HUES6 (cell line): ENCODE results near the gene BRF1.

ENCODE experiments used
- H3K27ac ChIP-seq: 2 replicates; pipeline ENCODE4 v1.7.0; 2013; ENCODE audit warnings: low read depth, mild to moderate bottlenecking, low read length, inconsistent platforms
- H3K27me3 ChIP-seq: 2 replicates; pipeline ENCODE4 v1.6.1; 2013; ENCODE audit warnings: low read length; ENCODE audit not compliant: control insufficient read depth, insufficient read depth
- H3K36me3 ChIP-seq: 2 replicates; pipeline ENCODE4 v1.6.1; 2013; ENCODE audit warnings: low read length; ENCODE audit not compliant: control insufficient read depth, insufficient read depth
- H3K4me1 ChIP-seq: 2 replicates; pipeline ENCODE4 v1.6.1; 2013; ENCODE audit warnings: low read length; ENCODE audit not compliant: control insufficient read depth, insufficient read depth
- H3K4me3 ChIP-seq: 2 replicates; pipeline ENCODE4 v1.5.1; 2013; ENCODE audit warnings: low read depth, low read length
- H3K9ac ChIP-seq: one replicate; pipeline ENCODE4 v1.6.1; 2013; ENCODE audit warnings: mild to moderate bottlenecking, low read length
- H3K9me3 ChIP-seq: 2 replicates; pipeline ENCODE4 v1.6.1; 2013; ENCODE audit warnings: low read depth, low read length; ENCODE audit not compliant: control insufficient read depth, insufficient read depth

BRF1 gene

DNA sequence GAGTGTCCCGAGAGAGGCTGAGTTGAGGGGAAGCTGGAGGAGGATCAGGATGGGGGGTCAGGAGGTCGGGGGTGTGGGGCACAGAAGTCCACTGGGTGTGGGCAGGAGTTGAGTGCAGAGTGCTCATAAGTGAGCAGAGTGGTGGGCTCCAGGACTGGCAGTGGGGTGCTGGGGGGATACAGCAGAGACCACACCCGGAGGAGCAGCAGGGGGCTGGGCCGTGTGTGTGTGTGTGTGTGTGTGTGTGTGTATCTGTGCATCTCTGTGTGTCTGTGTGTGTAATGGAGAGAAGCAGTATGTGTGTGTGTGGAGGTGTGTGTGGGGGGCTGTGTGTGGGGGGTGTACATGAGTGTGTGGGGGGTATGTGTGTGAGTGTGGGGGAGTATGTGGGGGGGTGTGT, 114.8 kb downstream of the BRF1 start:
- peaks cover 32% of the 10 kb centered on the region for H3K27me3 ChIP-seq
- H3K9ac ChIP-seq = no peak overlapping the region
- H3K9me3 ChIP-seq = peaks cover 13% of the 10 kb centered on the region
- H3K4me1 ChIP-seq = no peaks in the 10 kb centered on the region
- no peak overlapping the region for H3K4me3 ChIP-seq
- H3K27ac ChIP-seq = no peak overlapping the region
- no peaks in the 10 kb centered on the region for H3K36me3 ChIP-seq

DNA sequence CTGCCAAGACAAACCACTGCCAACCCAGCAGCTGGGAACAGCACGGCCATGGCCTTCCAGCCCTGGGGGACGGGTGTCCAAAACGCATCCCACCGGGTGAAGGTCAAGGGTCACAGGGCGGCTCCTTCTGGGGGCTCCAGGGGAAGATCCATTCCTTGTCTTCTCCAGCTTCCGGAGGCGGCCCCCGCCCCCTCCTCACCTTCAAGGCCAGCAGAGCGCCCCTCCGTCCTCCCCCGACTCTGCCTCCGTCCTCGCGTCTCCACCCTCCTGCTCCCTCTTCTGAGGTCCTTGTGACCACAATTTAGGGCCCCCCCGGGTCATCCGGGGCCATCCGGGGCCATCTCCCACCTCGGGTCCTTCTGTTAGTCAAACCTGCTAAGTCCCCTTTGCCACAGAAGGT, 115.8 kb downstream of the BRF1 start:
- Histone ChIP-seq H3K9me3 (peaks cover 13% of the 10 kb centered on the region), H3K9ac (no peak overlapping the region), H3K27me3 (peaks cover 38% of the 10 kb centered on the region), H3K4me1 (0 out of 2 replicates have a peak, but pooled peaks cover 3% of the 10 kb centered on the region), H3K27ac (no peak overlapping the region), H3K36me3 (no peaks in the 10 kb centered on the region), H3K4me3 (no peak overlapping the region)

DNA sequence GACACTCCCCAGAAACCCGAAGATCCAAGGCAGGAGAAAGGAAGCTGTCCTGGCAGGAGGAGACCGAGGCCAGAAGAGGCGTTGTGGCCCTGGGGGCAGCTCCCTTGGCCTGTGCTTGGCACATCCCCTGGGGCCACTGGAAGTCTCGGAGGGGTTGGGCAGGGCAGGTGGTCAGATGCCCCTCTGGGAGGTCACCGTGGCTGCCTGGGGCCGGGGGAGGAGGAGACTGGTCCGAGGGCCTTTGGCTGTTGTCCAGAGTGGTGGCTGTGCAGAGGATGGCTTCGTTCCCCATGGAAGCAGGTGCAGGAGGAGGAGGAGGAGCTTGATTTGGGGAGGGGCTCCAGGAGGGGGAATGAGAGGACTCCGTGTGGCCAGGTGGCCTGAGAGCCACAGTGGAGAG, 116.3 kb downstream of the BRF1 start:
- Histone ChIP-seq H3K4me3 (no peak overlapping the region), H3K36me3 (no peaks in the 10 kb centered on the region), H3K9ac (no peak overlapping the region), H3K9me3 (peaks cover 13% of the 10 kb centered on the region), H3K27ac (no peak overlapping the region), H3K27me3 (peaks cover 43% of the 10 kb centered on the region), H3K4me1 (0 out of 2 replicates have a peak, but pooled peaks cover 3% of the 10 kb centered on the region)

DNA sequence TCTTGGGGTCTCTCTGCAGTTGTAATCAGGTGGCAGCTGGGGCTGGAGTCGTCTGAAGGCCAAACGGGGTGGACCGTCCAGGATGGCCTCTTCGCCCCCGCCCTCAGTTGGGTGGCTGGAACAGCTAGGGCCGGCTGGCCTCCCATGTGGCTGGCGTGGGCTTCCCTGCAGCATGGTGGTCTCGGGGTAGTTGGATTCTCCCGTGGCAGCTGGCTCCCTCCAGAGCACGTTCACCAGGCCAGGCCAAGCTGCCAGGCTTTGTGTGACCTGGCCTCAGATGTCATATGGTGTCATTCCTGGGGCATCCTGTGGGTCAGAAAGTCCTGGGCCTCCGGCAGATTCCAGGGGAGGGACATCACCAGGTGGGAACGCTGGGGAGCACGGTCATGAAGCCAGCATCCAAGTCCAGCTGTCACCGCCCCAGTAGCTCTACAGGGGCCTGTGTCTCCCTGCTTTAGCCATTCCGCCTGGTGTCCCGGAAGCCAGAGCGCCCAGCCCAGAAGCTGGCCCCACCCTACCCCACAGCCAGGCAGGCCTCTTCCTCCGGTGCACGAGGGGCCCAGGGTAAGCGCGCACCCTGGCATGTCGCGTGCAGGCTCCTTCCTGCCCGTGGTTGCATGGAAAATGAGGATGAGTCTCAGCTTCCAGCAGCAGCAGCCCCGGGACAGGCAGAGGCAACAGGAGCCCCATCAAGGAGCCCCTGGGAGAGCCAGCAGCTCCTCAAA, 118.3 kb downstream of the BRF1 start:
- H3K9ac ChIP-seq = no peak overlapping the region
- H3K36me3 ChIP-seq = no peaks in the 10 kb centered on the region
- H3K27ac ChIP-seq = no peak overlapping the region
- H3K9me3 ChIP-seq = 0 out of 2 replicates have a peak, but pooled peaks cover under 1% of the 10 kb centered on the region
- no peak overlapping the region for H3K4me3 ChIP-seq
- H3K4me1 ChIP-seq = 0 out of 2 replicates have a peak, but pooled peaks cover 3% of the 10 kb centered on the region
- H3K27me3 ChIP-seq = peaks cover 44% of the 10 kb centered on the region

DNA sequence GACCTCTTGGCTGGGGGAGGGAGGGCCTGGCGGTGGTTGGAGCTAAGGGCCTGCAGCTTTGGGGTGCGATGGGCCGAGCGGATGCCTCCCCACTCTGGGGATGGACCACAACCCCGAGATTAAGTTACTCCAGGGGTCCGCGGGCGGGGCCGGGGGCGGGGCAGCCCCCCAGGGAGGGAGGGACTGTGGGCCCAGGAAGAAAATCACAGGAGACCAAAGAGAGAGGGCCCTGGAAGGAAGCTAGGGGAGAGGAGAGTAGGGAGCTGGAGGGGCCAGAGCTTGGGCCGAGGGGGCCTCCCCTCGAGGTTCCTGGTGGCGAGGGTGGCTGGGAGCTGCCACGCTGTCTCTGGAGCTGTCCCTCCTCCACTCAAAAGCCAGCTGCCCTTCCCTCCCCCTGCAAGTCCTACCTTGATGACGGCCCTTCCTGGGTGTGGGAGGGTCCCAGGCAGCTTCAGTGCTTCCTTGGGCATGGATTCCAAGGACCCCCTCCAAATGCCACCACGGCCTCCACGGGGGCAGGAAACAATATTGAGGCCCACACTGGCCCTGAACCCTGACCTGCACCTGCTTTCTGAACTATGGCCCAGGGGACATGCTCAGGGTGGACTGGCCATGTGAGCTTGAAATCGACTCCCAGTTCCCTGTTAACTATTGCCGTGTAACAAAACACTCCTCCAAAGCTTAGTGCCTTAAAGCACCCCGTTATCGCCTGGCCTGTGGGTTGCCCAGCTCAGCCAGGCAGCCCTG, 119.1 kb downstream of the BRF1 start:
- Histone ChIP-seq H3K9ac (no peak overlapping the region), H3K9me3 (no peaks in the 10 kb centered on the region), H3K27ac (no peak overlapping the region), H3K4me1 (0 out of 2 replicates have a peak, but pooled peaks cover 3% of the 10 kb centered on the region), H3K4me3 (peak overlapping the region; percentile 50), H3K36me3 (no peaks in the 10 kb centered on the region), H3K27me3 (peaks cover 44% of the 10 kb centered on the region)

DNA sequence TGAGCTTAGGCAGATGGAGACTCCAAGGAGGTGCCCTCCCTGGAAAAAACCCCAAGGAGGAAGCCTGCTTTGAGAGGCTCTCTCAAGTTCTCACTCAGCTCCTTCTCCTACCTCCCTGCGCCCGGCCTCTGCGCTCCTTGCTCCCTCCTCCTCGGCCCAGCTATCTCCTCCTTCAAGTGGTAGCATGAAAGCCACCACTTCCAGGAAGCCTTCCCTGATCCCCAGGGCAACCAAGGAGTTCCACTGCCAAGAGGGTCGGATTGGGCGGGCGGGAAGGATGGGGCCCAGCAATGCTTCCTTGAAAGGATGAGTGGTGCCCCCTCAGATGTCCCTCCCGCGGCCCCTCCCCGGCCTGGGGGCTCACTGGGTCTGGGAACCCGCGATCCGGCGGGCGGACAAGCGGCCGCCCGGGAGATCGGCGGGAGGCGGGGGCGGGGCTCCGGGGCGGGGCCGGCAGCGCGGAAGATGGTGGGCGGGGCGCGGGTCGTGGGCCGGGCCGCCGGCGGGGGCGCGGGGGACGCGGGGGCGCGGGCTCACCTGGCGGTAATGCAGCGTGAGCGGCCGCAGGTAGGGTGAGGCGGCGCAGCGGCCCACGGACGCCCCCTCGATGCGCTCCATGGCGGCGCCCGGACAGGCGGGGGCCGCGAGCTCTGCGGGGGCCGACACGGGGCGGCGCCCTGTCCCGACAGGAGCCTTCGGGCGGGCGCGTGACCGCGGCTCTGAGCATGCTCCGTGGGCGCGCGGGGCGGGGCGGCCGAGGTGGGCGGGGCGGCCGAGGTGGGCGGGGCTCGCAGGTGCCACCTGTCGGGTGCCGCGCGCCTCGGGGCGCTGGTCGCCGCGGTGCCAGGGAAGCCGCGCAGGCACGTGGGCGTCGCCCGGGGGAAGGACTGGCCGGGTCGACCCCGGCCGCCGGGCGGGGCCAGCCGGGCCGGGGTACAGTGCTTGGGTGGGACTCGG, 119.9 kb downstream of the BRF1 start, which contains the start of gene NUDT14:
Gene NUDT14 (minus strand): TSS at position 721 of the 957 bp plus-strand sequence. CDS start 103 bp downstream, at position 618.
- Histone ChIP-seq H3K27ac (no peak within 1 kb of the TSS), H3K36me3 (0 out of 2 replicates have a peak, but pooled peaks cover 3% of the 10 kb centered on the region), H3K27me3 (peaks cover 44% of the 10 kb centered on the region), H3K9me3 (no peaks in the 10 kb centered on the region), H3K4me1 (0 out of 2 replicates have a peak, but pooled peaks cover 3% of the 10 kb centered on the region), H3K4me3 (peak within 1 kb of the TSS; percentile 50), H3K9ac (peak within 1 kb of the TSS; percentile 29)

DNA sequence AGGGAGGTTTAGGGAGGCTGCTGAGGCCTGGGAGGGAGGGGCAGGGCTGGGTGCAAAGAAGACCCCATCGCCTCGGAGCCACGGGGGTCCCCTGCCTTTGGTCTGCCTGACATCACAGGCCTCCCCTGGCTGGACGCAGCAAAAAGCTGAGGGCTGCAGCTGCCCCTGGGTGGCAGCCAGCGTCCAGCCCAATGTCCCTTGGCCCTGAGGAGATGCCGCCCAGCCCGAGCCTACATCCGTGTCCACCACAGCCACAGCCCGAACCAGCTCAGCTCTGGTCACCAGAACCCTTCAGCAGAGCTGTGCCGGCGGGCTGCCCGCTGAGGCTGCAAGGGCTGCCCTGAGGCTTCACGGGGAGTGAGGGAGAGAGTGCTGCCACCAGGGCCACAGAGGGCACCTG, 121.6 kb downstream of the BRF1 start:
- Histone ChIP-seq H3K36me3 (0 out of 2 replicates have a peak, but pooled peaks cover 3% of the 10 kb centered on the region), H3K4me1 (0 out of 2 replicates have a peak, but pooled peaks cover 3% of the 10 kb centered on the region), H3K9ac (no peak overlapping the region), H3K27me3 (peaks cover 36% of the 10 kb centered on the region), H3K9me3 (no peaks in the 10 kb centered on the region), H3K4me3 (no peak overlapping the region), H3K27ac (no peak overlapping the region)

DNA sequence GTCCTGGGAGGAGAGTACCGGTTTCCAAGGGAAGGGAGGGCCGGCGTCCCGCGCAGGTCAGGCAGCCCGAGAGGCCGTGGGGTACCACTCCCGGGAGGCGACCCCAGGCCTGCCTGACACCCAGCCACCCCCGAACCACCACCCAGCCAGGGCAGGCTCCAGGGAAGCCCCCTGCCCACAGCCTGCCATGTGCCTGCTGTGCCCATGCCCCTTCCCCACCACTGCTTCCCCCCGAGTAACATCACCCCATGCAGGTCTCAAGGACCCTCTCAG, 122.0 kb downstream of the BRF1 start:
- Histone ChIP-seq H3K9ac (no peak overlapping the region), H3K4me1 (0 out of 2 replicates have a peak, but pooled peaks cover 3% of the 10 kb centered on the region), H3K36me3 (0 out of 2 replicates have a peak, but pooled peaks cover 3% of the 10 kb centered on the region), H3K9me3 (no peaks in the 10 kb centered on the region), H3K4me3 (no peak overlapping the region), H3K27me3 (peaks cover 35% of the 10 kb centered on the region), H3K27ac (no peak overlapping the region)

DNA sequence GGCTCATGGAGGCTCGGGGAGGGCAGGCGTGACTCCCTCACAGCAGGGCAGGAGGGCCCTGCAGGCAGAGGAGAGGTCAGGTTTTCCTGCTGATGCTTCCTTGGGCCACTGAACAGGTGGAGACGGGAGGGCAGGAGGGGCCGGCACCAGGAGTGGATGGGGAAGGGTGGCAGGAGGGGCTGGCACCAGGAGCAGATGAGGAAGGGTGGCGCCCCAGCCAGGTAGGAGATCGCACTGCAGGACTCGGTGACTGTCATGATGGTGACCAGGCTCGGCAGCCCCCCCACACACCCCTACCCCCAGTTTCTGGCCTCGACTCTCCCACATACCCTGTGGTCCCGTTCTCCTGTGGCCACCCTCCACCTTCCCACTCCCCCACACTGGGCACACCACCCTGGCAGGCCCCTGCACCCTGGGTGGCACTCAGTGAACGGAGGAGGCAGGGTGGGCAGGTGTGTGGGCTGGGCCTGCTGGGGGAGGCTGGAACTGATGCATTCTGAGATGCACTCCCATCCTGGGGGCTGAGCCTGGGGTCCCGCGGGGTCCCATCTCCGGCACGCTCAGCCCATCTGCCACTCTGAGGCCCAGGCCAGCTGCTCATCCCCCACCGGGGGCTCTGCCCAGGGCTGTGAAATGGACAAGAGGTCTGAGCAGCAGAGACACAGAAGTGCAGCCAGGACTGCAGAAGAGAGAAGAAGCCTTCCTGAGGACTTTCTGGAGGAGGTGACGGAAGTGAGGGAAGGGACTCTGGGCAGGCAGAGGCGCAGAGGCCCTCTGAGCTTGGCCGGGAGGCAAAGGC, 122.5 kb downstream of the BRF1 start:
- H3K4me1 ChIP-seq = 0 out of 2 replicates have a peak, but pooled peaks cover 3% of the 10 kb centered on the region
- H3K27me3 ChIP-seq = peaks cover 29% of the 10 kb centered on the region
- H3K27ac ChIP-seq = no peak overlapping the region
- H3K36me3 ChIP-seq = 0 out of 2 replicates have a peak, but pooled peaks cover 3% of the 10 kb centered on the region
- no peak overlapping the region for H3K4me3 ChIP-seq
- no peaks in the 10 kb centered on the region for H3K9me3 ChIP-seq
- H3K9ac ChIP-seq = no peak overlapping the region

DNA sequence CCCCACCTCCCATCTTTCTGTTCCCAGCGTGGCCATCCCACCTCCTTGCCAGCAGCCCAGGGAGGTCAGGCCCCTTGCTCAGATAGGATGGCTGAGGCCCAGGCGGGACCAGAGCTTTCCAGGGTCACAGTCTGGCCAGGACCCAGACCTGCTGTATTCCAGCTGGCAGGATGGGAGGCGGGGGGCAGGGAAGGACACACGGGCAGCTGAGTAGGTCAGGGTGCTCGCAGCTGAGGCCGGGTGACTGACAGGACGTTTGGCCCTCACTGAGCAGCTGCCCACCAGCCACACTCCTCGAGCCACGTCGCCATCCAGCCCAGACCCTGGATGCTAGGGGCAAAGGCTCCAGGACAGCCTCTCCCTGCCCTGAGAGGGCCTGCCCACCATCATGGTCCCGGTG, 123.7 kb downstream of the BRF1 start:
- 0 out of 2 replicates have a peak, but pooled peaks cover 3% of the 10 kb centered on the region for H3K36me3 ChIP-seq
- H3K27me3 ChIP-seq = peaks cover 18% of the 10 kb centered on the region
- H3K4me1 ChIP-seq = 0 out of 2 replicates have a peak, but pooled peaks cover 3% of the 10 kb centered on the region
- H3K27ac ChIP-seq = no peak overlapping the region
- no peak overlapping the region for H3K4me3 ChIP-seq
- H3K9me3 ChIP-seq = no peaks in the 10 kb centered on the region
- no peak overlapping the region for H3K9ac ChIP-seq
